HUES48 (cell line): ENCODE data around the gene PLAAT2.
"Not testable (repeated sequence)": the region's sequence is repeated elsewhere in the genome, so short reads cannot be mapped to it uniquely, and the experiment has no call there.

ENCODE experiments used
- H3K27ac ChIP-seq: one replicate; pipeline ENCODE4 v1.7.0; 2013; ENCODE audit warnings: low read depth, low read length, inconsistent platforms
- H3K27me3 ChIP-seq: 2 replicates; pipeline ENCODE4 v1.6.1; 2013; ENCODE audit warnings: mild to moderate bottlenecking, low read length; ENCODE audit not compliant: control insufficient read depth, insufficient read depth
- H3K36me3 ChIP-seq: 2 replicates; pipeline ENCODE4 v1.6.1; 2013; ENCODE audit warnings: low read length; ENCODE audit not compliant: control insufficient read depth, insufficient read depth
- H3K4me1 ChIP-seq: 2 replicates; pipeline ENCODE4 v1.6.1; 2013; ENCODE audit warnings: mild to moderate bottlenecking, low read length; ENCODE audit not compliant: control insufficient read depth, insufficient read depth
- H3K4me3 ChIP-seq: 2 replicates; pipeline ENCODE4 v1.5.1; 2013; ENCODE audit warnings: mild to moderate bottlenecking, low read depth, low read length
- H3K9ac ChIP-seq: 2 replicates; pipeline ENCODE4 v1.6.1; 2013; ENCODE audit warnings: mild to moderate bottlenecking, low read depth, low read length, moderate library complexity
- H3K9me3 ChIP-seq: 2 replicates; pipeline ENCODE4 v1.6.1; 2013; ENCODE audit warnings: low read length; ENCODE audit not compliant: control insufficient read depth, insufficient read depth

Gene PLAAT2

GRCh38 chr11:63557570-63557969, 5.6 kb downstream of the PLAAT2 start:
- H3K9ac ChIP-seq, result no peak overlapping the region
- no peaks in the 10 kb centered on the region; the same call in 1 of the 2 replicates for H3K27me3 ChIP-seq
- H3K9me3 ChIP-seq, result no peaks in the 10 kb centered on the region
- peaks cover 18% of the 10 kb centered on the region for H3K4me1 ChIP-seq
- no peaks in the 10 kb centered on the region for H3K36me3 ChIP-seq
- H3K27ac ChIP-seq, result no peak overlapping the region
- no peak overlapping the region for H3K4me3 ChIP-seq

- no peaks in the 10 kb centered on the region for H3K36me3 ChIP-seq
- H3K9me3 ChIP-seq, result no peaks in the 10 kb centered on the region
- peaks cover 18% of the 10 kb centered on the region for H3K4me1 ChIP-seq
- H3K4me3 ChIP-seq, result no peak overlapping the region
- H3K27ac ChIP-seq, result no peak overlapping the region
- no peak overlapping the region for H3K9ac ChIP-seq
- H3K27me3 ChIP-seq, result no peaks in the 10 kb centered on the region; the same call in 1 of the 2 replicates
Measured at GRCh38 chr11:63556404-63557013, 6.7 kb downstream of the PLAAT2 start.

GRCh38 chr11:63554877-63555223, 8.3 kb downstream of the PLAAT2 start:
- Histone ChIP-seq H3K9ac (no peak overlapping the region), H3K27me3 (no peaks in the 10 kb centered on the region; the same call in 1 of the 2 replicates), H3K4me1 (peaks cover 18% of the 10 kb centered on the region), H3K4me3 (no peak overlapping the region), H3K36me3 (no peaks in the 10 kb centered on the region), H3K9me3 (no peaks in the 10 kb centered on the region), H3K27ac (no peak overlapping the region)

- no peak overlapping the region for H3K9ac ChIP-seq
Measured at GRCh38 chr11:63553759-63554158, 9.4 kb downstream of the PLAAT2 start.

GRCh38 chr11:63552921-63553320, 10.3 kb downstream of the PLAAT2 start:
- Histone ChIP-seq H3K27me3 (no peaks in the 10 kb centered on the region; the same call in 1 of the 2 replicates), H3K9ac (no peak overlapping the region), H3K9me3 (no peaks in the 10 kb centered on the region), H3K4me3 (no peak overlapping the region), H3K36me3 (no peaks in the 10 kb centered on the region), H3K4me1 (peaks cover 18% of the 10 kb centered on the region), H3K27ac (no peak overlapping the region)

More at GRCh38 chr11:63553759-63554158, 9.4 kb downstream of the PLAAT2 start:
- H3K4me3 ChIP-seq, result no peak overlapping the region
- H3K9me3 ChIP-seq, result no peaks in the 10 kb centered on the region
- no peaks in the 10 kb centered on the region for H3K36me3 ChIP-seq
- no peak overlapping the region for H3K27ac ChIP-seq
- peaks cover 18% of the 10 kb centered on the region for H3K4me1 ChIP-seq
- H3K27me3 ChIP-seq, result no peaks in the 10 kb centered on the region; the same call in 1 of the 2 replicates

- no peaks in the 10 kb centered on the region for H3K36me3 ChIP-seq
- H3K9ac ChIP-seq, result no peak overlapping the region
- H3K9me3 ChIP-seq, result no peaks in the 10 kb centered on the region
- H3K4me3 ChIP-seq, result no peak overlapping the region
- H3K27me3 ChIP-seq, result no peaks in the 10 kb centered on the region; the same call in 1 of the 2 replicates
- H3K4me1 ChIP-seq, result peaks cover 17% of the 10 kb centered on the region
- no peak overlapping the region for H3K27ac ChIP-seq
Measured at GRCh38 chr11:63551889-63552266, 11.3 kb downstream of the PLAAT2 start.

- Histone ChIP-seq H3K9me3 (no peaks in the 10 kb centered on the region), H3K27ac (no peak overlapping the region), H3K4me1 (peaks cover 11% of the 10 kb centered on the region), H3K4me3 (no peak overlapping the region), H3K27me3 (no peaks in the 10 kb centered on the region; the same call in 1 of the 2 replicates), H3K36me3 (no peaks in the 10 kb centered on the region), H3K9ac (no peak overlapping the region)
Measured at GRCh38 chr11:63551091-63551888, 11.9 kb downstream of the PLAAT2 start.

- H3K9me3 ChIP-seq, H3K27me3 ChIP-seq, H3K27ac ChIP-seq, H3K4me3 ChIP-seq, H3K36me3 ChIP-seq, H3K9ac ChIP-seq: not testable (repeated sequence)
- H3K4me1 ChIP-seq, result peaks cover 11% of the 10 kb centered on the region
Measured at GRCh38 chr11:63550156-63550700, 13.0 kb downstream of the PLAAT2 start.

GRCh38 chr11:63549411-63549810, 13.8 kb downstream of the PLAAT2 start:
- Histone ChIP-seq H3K9me3 (no peaks in the 10 kb centered on the region), H3K4me1 (peaks cover 6% of the 10 kb centered on the region; the same call in 1 of the 2 replicates), H3K36me3 (no peaks in the 10 kb centered on the region), H3K27me3 (no peaks in the 10 kb centered on the region), H3K27ac (no peak overlapping the region), H3K9ac (no peak overlapping the region), H3K4me3 (no peak overlapping the region)

GRCh38 chr11:63548178-63548577, 15.0 kb downstream of the PLAAT2 start:
- H3K27ac ChIP-seq, result no peak overlapping the region
- no peak overlapping the region for H3K4me3 ChIP-seq
- no peaks in the 10 kb centered on the region for H3K36me3 ChIP-seq

GRCh38 chr11:63547061-63547460, 16.1 kb downstream of the PLAAT2 start:
- Histone ChIP-seq H3K36me3 (no peaks in the 10 kb centered on the region), H3K9ac (no peak overlapping the region)

More at GRCh38 chr11:63548178-63548577, 15.0 kb downstream of the PLAAT2 start:
- Histone ChIP-seq H3K27me3 (no peaks in the 10 kb centered on the region), H3K9ac (no peak overlapping the region), H3K4me1 (peaks cover 6% of the 10 kb centered on the region; the same call in 1 of the 2 replicates), H3K9me3 (no peaks in the 10 kb centered on the region)

More at GRCh38 chr11:63547061-63547460, 16.1 kb downstream of the PLAAT2 start:
- H3K27me3 ChIP-seq, result no peaks in the 10 kb centered on the region
- H3K4me3 ChIP-seq, result no peak overlapping the region
- H3K27ac ChIP-seq, result no peak overlapping the region
- no peaks in the 10 kb centered on the region for H3K9me3 ChIP-seq
- H3K4me1 ChIP-seq, result no peaks in the 10 kb centered on the region
